WTC11 (cell line): ENCODE results near the gene DGKH. TPM values are rescaled to one million over a fixed set of nuclear protein-coding genes. Genes with fewer than 3 reads are reported as not detected.
"Not testable (repeated sequence)": the region's sequence is repeated elsewhere in the genome, so short reads cannot be mapped to it uniquely, and the experiment has no call there.

Experiments used
- ATAC-seq: fragments of 200-7000 bp; cut with Tn5 transposase; 2 replicates; pipeline ENCODE4 v1.10.0; 2021; ENCODE audit warnings: mild to moderate bottlenecking, moderate library complexity
- CTCF ChIA-PET: fragments of 300-600 bp; sonication (Branson Sonifier 250); formaldehyde crosslinking; loops from one replicate; lab custom pipeline; 2021; ENCODE audit warnings: antibody characterized with exemption; lab: Charles Lee
- POLR2A ChIA-PET: fragments of 350-600 bp; sonication (Branson Sonifier 250); formaldehyde crosslinking; loops from one replicate; lab custom pipeline; 2021; ENCODE audit warnings: antibody characterized with exemption; lab: Charles Lee
- DNase-seq: peaks from one replicate; pipeline ENCODE4 v3.0.0; 2021; ENCODE audit warnings: low spot score
- H3K27ac Mint-ChIP-seq: 2 replicates; pipeline ENCODE4 v1.8.0; 2021; ENCODE audit warnings: mixed read lengths
- H3K27me3 Mint-ChIP-seq: 2 replicates; pipeline ENCODE4 v1.8.0; 2021; ENCODE audit warnings: low read depth, mild to moderate bottlenecking, moderate library complexity, mixed read lengths
- H3K36me3 Mint-ChIP-seq: 2 replicates; pipeline ENCODE4 v1.8.0; 2021; ENCODE audit warnings: mixed read lengths
- H3K4me1 Mint-ChIP-seq: 2 replicates; pipeline ENCODE4 v1.8.0; 2022; ENCODE audit warnings: mixed read lengths
- H3K4me3 Mint-ChIP-seq: 2 replicates; pipeline ENCODE4 v1.8.0; 2021; ENCODE audit warnings: mild to moderate bottlenecking, moderate library complexity, mixed read lengths
- H3K9me3 Mint-ChIP-seq: 2 replicates; pipeline ENCODE4 v1.8.0; 2021; ENCODE audit warnings: mixed read lengths
- ARID4B ChIP-seq: sonication (generic); formaldehyde crosslinking; IDR thresholded peaks from 2 replicates; pipeline ENCODE4 v1.8.0; 2023; ENCODE audit warnings: missing genetic modification reagents, mild to moderate bottlenecking, borderline replicate concordance
- ATF1 ChIP-seq: sonication (generic); formaldehyde crosslinking; IDR thresholded peaks from 2 replicates; pipeline ENCODE4 v1.8.1; 2023; ENCODE audit warnings: mild to moderate bottlenecking, moderate library complexity, missing genetic modification reagents
- ERG ChIP-seq: fragments of 250-450 bp; sonication (Bioruptor Pico); IDR thresholded peaks from 2 replicates; pipeline ENCODE4 v1.8.0; 2021; ENCODE audit warnings: mild to moderate bottlenecking
- FOXP1 ChIP-seq: sonication (generic); formaldehyde crosslinking; IDR thresholded peaks from 2 replicates; pipeline ENCODE4 v1.8.0; 2022; ENCODE audit warnings: missing genetic modification reagents, mild to moderate bottlenecking, moderate library complexity, borderline replicate concordance
- GRHL2 ChIP-seq: fragments of 250-450 bp; sonication (Bioruptor Pico); IDR thresholded peaks from 2 replicates; pipeline ENCODE4 v1.8.0; 2022; ENCODE audit warnings: mild to moderate bottlenecking, moderate library complexity; ENCODE audit not compliant: insufficient replicate concordance, severe bottlenecking
- GTF2I ChIP-seq: fragments of 250-450 bp; sonication (Bioruptor Pico); conservative IDR thresholded peaks from 2 replicates; pipeline ENCODE4 v1.4.0; 2021; ENCODE audit warnings: mild to moderate bottlenecking
- NFATC4 ChIP-seq: fragments of 250-450 bp; sonication (Bioruptor Pico); IDR thresholded peaks from 2 replicates; pipeline ENCODE4 v1.9.0; 2021; ENCODE audit warnings: mild to moderate bottlenecking
- NFE2L1 ChIP-seq: sonication (generic); formaldehyde crosslinking; IDR thresholded peaks from 2 replicates; pipeline ENCODE4 v1.8.1; 2023; ENCODE audit warnings: missing genetic modification reagents
- NFYB ChIP-seq: sonication (generic); formaldehyde crosslinking; conservative IDR thresholded peaks from 2 replicates; pipeline ENCODE4 v1.8.0; 2022; ENCODE audit warnings: low read depth, missing genetic modification reagents
- STAT6 ChIP-seq: sonication (generic); formaldehyde crosslinking; conservative IDR thresholded peaks from 2 replicates; pipeline ENCODE4 v1.8.1; 2023; ENCODE audit warnings: mild to moderate bottlenecking, low read depth, missing genetic modification reagents, moderate library complexity
- TEAD1 ChIP-seq: sonication (generic); formaldehyde crosslinking; IDR thresholded peaks from 2 replicates; pipeline ENCODE4 v1.8.0; 2022; ENCODE audit warnings: mild to moderate bottlenecking, missing genetic modification reagents
- ZNF396 ChIP-seq: fragments of 250-450 bp; sonication (Bioruptor Pico); IDR thresholded peaks from 2 replicates; pipeline ENCODE4 v1.8.0; 2021; ENCODE audit warnings: mild to moderate bottlenecking, moderate library complexity, borderline replicate concordance
- total RNA-seq: library from RNA; stranded (reverse); gene quantifications from 3 replicates; pipeline ENCODE4 v1.2.3, GENCODE V29; 2021
- TF ChIP-seq, protein P1 (sequence below): sonication (generic); formaldehyde crosslinking; conservative IDR thresholded peaks from 2 replicates; pipeline ENCODE4 v1.8.1; 2022; ENCODE audit warnings: mild to moderate bottlenecking, missing genetic modification reagents
- TF ChIP-seq, protein P2 (sequence below): sonication (generic); formaldehyde crosslinking; IDR thresholded peaks from 2 replicates; pipeline ENCODE4 v1.8.1; 2023; ENCODE audit warnings: mild to moderate bottlenecking, missing genetic modification reagents, moderate library complexity
- TF ChIP-seq, protein P3 (sequence below): sonication (generic); formaldehyde crosslinking; IDR thresholded peaks from 2 replicates; pipeline ENCODE4 v1.8.1; 2023; ENCODE audit warnings: mild to moderate bottlenecking, moderate library complexity, missing genetic modification reagents
- TF ChIP-seq, protein P4 (sequence below): fragments of 250-450 bp; sonication (Bioruptor Pico); IDR thresholded peaks from 2 replicates; pipeline ENCODE4 v1.9.0; 2021; ENCODE audit warnings: mild to moderate bottlenecking

The DGKH gene
- total RNA-seq, 1 experiment from 2014 or later, result 7.6 TPM

GRCh38 chr13:42153199-42154113 lies 105.0 kb downstream of the DGKH start:
- no peak for ATAC-seq
- no peak for DNase-seq
- H3K36me3 Mint-ChIP-seq, result 0 out of 2 replicates have a peak, but pooled peaks cover 3% of the 10 kb centered on the region
- no peaks in the 10 kb centered on the region for H3K27me3 Mint-ChIP-seq
- POLR2A ChIA-PET, result no interaction called here
- no peaks in the 10 kb centered on the region for H3K9me3 Mint-ChIP-seq
- peak; percentile 22; the same call in 1 of the 2 replicates for TF ChIP-seq NFYB (CRISPR knock-in tag)
- TF ChIP-seq NFE2L1 (CRISPR knock-in tag), result no peak
- no peak for TF ChIP-seq ERG
- H3K27ac Mint-ChIP-seq, result no peak overlapping the region
- H3K4me3 Mint-ChIP-seq, result no peak overlapping the region
- 0 out of 2 replicates have a peak, but pooled peaks cover 2% of the 10 kb centered on the region for H3K4me1 Mint-ChIP-seq
- CTCF ChIA-PET, result no interaction called here

DNA sequence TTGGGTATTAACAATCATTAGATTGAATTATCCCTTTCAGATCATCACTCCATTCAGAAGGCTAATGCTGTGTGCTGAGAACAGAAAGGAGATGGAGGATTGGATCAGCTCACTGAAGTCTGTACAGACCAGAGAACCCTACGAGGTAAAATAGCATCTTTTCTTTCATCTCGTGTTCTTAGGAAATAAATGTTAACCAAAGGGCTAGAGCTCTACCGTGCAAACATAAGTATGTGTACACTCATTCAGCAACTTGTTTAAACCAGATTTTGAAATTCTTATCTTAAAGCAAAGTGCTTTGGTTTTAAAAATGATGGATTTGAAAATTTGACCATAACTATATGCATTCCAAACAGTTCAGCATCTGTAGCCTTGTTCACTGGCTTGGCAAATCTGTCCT lies 106.8 kb downstream of the DGKH start:
- Mint-ChIP-seq H3K4me3 (no peak overlapping the region), H3K9me3 (no peaks in the 10 kb centered on the region), H3K27ac (no peak overlapping the region), H3K27me3 (no peaks in the 10 kb centered on the region), H3K4me1 (no peaks in the 10 kb centered on the region)
- no peak for ATAC-seq
- DNase-seq, result no peak
- POLR2A ChIA-PET, result no interaction called here
- TF ChIP-seq ZNF396 (no peak), ATF1 (no peak), STAT6 (no peak), GRHL2 (CRISPR knock-in tag) (no peak), FOXP1 (CRISPR knock-in tag) (no peak), GTF2I (CRISPR knock-in tag) (no peak), TEAD1 (CRISPR knock-in tag) (no peak), NFATC4 (no peak), ERG (no peak), ARID4B (CRISPR knock-in tag) (no peak)
- TF ChIP-seq, protein P1, sequence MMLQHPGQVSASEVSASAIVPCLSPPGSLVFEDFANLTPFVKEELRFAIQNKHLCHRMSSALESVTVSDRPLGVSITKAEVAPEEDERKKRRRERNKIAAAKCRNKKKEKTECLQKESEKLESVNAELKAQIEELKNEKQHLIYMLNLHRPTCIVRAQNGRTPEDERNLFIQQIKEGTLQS, result no peak
- TF ChIP-seq, protein P2, sequence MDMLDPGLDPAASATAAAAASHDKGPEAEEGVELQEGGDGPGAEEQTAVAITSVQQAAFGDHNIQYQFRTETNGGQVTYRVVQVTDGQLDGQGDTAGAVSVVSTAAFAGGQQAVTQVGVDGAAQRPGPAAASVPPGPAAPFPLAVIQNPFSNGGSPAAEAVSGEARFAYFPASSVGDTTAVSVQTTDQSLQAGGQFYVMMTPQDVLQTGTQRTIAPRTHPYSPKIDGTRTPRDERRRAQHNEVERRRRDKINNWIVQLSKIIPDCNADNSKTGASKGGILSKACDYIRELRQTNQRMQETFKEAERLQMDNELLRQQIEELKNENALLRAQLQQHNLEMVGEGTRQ (CRISPR knock-in tag), result no peak
- TF ChIP-seq, protein P3, sequence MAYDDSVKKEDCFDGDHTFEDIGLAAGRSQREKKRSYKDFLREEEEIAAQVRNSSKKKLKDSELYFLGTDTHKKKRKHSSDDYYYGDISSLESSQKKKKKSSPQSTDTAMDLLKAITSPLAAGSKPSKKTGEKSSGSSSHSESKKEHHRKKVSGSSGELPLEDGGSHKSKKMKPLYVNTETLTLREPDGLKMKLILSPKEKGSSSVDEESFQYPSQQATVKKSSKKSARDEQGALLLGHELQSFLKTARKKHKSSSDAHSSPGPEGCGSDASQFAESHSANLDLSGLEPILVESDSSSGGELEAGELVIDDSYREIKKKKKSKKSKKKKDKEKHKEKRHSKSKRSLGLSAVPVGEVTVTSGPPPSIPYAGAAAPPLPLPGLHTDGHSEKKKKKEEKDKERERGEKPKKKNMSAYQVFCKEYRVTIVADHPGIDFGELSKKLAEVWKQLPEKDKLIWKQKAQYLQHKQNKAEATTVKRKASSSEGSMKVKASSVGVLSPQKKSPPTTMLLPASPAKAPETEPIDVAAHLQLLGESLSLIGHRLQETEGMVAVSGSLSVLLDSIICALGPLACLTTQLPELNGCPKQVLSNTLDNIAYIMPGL (CRISPR knock-in tag), result no peak
- TF ChIP-seq, protein P4, sequence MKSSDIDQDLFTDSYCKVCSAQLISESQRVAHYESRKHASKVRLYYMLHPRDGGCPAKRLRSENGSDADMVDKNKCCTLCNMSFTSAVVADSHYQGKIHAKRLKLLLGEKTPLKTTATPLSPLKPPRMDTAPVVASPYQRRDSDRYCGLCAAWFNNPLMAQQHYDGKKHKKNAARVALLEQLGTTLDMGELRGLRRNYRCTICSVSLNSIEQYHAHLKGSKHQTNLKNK (CRISPR knock-in tag), result no peak
- TF ChIP-seq, all 79 proteins: peak for 0
- peaks cover 5% of the 10 kb centered on the region; the same call in 1 of the 2 replicates for H3K36me3 Mint-ChIP-seq
- CTCF ChIA-PET, result no interaction called here

DNA sequence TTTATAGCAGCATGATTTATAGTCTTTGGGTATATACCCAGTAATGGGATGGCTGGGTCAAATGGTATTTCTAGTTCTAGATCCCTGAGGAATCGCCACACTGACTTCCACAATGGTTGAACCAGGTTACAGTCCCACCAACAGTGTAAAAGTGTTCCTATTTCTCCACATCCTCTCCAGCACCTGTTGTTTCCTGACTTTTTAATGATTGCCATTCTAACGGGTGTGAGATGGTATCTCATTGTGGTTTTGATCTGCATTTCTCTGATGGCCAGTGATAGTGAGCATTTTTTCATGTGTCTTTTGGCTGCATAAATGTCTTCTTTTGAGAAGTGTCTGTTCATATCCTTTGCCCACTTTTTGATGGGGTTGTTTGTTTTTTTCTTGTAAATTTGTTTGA lies 114.9 kb downstream of the DGKH start:
- ATAC-seq, DNase-seq, H3K27ac Mint-ChIP-seq, H3K27me3 Mint-ChIP-seq, POLR2A ChIA-PET, CTCF ChIA-PET, H3K36me3 Mint-ChIP-seq, H3K9me3 Mint-ChIP-seq, H3K4me3 Mint-ChIP-seq: not testable (repeated sequence)
- peaks cover 14% of the 10 kb centered on the region for H3K4me1 Mint-ChIP-seq
